Hindlimb muscle (tissue), 1 donor: Measurements from ENCODE around the gene RBM47. TPM values are rescaled to one million over a fixed set of nuclear protein-coding genes. Genes with fewer than 3 reads are reported as not detected.
"Not testable (repeated sequence)": the region's sequence is repeated elsewhere in the genome, so short reads cannot be mapped to it uniquely, and the experiment has no call there.

Experiments
- DNase-seq: peaks from one replicate; pipeline ENCODE4 v3.0.0-alpha.2; 2013
- polyA plus RNA-seq: library from polyadenylated mRNA; unstranded; fragments of 120-200 nt; gene quantifications from one replicate; pipeline ENCODE4 v1.2.1, GENCODE V29; 2013; ENCODE audit not compliant: insufficient read length

RBM47 gene
- polyA plus RNA-seq, result 2.4 TPM

DNA sequence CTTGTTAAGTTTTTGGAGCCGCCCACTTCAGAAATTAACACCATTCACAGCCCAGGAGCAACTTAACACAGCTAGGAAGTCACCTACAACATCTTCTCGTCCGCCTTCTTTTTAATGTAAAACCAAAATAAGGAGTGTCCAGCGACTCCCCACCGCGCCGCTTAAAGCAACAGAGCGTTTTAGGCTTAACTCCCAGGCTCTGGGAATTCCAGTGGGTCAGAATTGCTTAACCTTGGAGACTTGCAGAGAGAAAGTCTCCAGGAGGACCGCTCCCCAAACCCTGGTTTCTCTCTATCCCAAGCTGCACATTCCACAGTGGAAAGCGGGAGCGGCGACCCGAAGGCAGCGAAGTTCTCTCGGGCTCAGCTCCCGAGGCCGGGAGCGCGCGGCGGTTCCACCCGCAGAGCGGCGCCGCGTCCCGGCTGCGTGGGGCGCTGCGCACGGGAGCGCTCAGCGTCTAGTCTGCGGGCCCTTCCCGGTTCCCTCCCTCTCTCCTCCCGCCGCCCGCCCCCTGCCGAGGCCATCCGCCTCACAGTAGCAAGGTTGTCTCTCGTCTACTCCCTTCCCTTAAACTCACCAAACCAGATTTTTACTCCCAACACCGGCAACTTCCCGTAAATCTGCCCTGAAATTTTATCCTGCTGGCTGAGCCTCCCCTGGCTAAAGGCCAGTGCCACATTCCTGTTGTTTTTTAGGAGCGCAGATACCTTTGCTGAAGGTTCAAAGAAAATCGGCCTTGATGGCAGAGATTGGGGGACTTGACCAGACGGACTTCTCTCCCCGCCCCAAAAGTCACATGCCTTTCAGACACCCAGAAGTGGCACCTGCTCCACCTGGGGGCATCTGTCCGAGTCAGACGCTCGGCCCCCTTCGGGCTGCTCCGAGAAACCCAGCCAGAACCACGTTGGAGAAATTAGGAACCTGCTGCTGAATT lies at the start of gene RBM47:
TSS of gene RBM47 (minus strand) at position 464 of the 934 bp plus-strand sequence. CDS start 190,971 bp downstream, outside the sequence.
- DNase-seq, result peak; percentile 57

DNA sequence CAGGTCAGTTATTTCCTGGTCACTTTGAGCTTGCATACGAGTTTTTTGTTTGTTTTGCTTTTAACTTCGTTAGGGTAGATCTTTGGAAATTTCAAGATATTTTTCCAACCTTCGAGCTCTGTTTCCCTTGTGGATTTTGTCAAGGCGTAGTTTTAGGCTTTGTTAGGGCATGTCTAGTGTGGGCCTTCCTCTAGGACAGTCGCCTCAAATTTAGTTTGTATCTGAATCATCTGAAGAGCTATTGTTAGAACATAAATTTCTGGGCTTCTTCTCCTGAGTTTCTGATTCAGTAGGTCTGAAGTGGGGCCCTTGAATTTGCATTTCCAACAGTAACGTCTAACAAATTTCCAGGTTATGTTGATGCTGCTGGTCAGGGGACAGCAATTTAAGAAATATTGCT lies 48.8 kb upstream of the RBM47 start:
- DNase-seq, result no peak

DNA sequence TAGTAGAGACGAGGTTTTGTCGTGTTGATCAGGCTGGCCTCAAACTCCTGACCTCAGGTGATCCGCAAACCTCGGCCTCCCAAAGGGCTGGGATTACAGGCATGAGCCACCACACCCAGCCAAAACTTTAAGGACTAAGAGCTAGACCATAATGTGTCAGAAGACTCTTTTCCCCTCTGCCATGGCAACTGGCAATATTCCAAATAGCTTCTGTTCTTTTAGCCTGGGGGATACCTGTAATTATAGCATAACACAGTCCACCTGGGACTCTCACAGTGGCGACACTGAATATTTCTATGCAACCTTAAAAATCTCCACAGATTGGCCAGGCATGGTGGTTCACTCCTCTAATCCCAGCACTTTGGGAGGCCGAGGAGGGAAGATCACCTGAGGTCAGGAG lies 45.5 kb upstream of the RBM47 start:
- no peak for DNase-seq

DNA sequence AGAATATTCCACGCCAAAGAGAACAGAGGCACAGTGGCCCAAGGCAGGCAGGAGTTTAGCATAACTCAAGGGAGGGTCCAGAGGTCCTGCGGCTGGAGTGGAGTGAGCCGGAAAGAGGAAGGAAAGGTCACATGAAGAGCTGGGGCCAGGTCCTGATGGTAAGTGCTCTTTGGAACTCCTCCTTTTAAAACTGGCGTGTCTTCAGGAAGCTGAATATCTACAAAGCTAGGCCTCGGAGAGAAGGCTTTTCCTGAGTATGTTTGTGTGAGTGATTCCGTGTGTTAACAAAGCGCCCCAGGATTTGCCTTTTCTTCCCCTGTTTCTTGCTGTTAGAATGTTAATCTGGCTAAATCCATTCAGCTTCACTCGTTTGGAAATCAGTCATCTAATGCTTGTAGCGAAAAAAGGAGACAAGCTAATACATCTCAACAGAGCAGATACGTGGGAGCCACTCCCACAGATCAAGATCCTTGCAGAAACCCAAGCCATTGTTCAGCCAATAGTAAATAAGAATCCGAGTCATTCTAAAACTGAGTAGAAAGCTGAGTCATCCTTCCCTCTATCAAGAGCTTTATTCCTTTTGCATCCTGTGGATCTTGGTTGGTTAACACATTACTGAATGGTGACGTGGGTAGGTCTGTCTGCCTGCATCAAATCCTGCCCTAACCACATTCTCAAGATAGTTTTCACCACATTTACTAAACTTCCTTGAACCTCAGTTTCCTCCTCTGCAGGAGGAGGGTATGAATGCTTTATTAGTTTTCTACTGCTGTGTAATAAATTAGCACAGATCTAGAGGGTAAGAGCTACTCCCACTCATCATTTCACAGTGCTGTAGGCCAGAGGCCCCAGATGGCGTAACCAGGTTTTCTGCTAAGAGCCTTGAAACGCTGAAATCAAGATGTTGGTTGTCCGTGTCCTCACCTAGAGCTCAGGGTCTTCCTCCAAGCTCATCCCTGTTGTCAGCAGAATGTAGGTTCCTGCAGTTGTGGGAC lies 43.2 kb upstream of the RBM47 start:
- no peak for DNase-seq

DNA sequence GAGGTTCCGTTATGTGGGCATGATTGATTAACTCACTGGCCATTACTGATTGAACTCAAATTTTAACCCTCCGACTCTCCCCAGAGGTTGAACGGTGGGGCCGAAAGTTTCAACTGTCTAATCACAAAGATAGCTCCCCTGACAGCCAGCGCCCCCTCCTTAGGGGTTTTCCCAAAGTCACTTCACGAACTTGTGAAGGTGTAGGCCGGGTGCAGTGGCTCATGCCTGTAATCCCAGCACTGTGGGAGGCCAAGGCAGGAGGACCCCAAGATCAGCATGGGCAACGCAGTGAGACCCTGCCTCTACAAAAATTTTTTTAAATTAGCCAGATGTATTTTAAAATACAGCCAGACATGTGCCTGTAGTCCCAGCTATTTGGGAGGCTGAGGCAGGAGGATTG lies 39.8 kb upstream of the RBM47 start:
- DNase-seq, result no peak

DNA sequence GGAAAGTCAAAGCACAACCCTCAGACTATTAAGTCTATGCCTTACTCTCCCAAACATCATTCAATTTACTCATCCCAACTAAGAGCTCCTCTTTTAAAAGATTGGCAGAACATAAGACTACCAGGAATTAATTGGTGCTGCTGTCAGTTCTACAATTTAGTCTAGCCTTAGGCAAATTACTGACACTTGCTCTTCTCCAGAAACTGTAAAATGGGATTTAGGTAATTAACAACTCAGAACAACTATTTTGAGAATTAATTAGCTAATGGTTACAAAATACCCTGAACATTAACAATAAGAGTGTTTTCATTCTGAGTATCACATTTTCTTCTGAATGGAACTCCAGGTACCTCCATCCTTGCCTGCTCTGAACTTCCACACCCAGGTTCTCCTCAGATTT lies 36.2 kb upstream of the RBM47 start:
- DNase-seq, result no peak

DNA sequence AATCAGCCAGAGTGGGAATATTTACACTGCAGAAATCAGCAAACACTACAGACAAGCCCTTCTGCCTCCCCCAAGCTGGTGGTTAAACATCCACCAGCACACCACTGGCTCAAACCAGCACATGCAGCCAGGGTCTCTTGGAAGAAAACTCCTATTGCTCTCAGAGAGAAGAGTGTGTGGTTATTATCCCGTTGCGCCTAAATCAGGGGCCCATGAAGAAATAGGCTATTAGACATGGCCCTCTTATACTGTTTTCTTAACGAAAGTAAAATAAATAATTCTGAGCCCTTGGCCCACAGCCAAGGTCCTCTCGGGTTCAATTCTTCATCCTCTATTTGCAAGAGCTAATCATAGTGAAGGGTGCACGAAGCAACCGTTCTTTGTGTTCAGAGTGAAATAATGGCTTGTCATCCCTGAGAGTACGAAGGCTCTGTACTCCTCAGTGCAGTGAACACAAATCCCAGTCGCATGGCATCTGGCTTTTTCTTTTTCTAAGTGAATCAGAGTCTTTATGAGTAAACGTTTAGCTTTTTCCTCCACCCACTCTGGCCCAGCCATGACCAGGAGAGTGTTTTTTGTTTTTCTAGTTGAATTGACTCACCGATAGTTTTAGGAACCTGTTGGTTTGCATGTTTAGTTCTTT lies 33.4 kb upstream of the RBM47 start:
- DNase-seq, result no peak

DNA sequence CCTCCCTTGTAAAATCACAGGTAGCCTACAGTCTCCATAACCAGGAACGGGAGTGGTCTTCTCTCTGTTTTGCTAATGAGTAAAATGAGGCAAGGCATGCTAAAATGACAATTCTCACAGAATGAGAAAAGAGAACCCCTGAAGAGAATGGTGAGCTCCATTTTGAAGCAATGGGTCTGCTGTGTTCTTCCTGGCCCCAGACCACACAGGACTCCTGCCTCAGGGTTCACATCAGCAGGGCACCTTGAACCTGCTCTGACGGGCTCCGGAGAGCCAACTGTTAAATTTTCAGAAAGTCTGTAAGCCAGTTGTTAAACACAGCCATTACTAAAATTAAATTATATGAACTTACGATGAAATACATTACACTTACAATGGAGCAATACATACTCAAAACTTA lies 32.1 kb upstream of the RBM47 start:
- DNase-seq, result no peak

DNA sequence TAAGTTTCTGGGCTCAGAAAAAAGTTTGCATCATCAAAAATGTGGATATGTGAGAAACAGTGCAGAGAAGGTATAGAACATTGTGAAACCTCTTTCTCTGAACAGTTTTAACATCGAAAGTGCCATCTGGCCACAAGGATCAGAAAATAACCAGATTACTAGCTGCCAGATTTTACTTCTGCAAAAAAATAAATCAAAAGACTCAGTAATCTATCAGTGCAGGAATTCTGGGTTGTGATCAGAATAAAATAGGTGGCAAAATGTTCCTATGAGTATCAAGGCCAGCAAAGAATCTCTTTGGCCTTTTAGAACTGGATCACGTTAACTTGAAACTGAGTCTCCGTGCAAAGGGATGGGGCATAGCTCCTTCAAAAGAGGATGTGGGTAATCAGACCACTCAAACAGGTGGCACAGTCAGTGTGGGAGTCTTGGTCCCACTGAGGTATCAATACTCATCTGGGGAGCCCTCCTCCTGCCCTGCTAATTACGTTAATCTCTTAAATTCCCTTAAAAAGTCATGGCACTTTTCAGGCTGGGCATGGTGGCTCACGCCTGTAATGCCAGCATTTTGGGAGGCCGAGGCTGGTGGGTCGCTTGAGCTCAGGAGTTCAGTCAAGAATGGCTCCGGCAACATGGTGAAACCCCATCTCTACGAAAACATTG lies 26.7 kb upstream of the RBM47 start:
- no peak for DNase-seq

DNA sequence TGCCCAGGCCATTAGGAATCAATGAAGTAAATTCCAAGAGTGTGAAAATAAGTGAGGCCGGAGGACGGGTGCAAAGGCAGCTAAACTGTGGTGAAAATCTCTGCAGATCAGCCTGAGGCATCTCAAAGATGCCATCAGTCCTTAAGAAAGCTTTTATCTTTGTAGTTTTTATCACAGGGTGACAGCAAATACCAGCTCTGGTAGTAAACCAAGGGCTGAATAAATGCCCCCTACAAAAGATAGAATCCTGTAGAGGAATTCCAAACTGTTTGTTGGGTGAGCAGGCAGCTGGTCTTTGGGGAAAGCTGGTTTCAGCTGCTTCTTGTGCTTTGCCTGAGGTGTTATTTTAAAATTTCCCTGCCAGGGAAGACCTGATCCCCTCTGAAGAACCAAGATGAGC lies 21.6 kb upstream of the RBM47 start:
- no peak for DNase-seq

DNA sequence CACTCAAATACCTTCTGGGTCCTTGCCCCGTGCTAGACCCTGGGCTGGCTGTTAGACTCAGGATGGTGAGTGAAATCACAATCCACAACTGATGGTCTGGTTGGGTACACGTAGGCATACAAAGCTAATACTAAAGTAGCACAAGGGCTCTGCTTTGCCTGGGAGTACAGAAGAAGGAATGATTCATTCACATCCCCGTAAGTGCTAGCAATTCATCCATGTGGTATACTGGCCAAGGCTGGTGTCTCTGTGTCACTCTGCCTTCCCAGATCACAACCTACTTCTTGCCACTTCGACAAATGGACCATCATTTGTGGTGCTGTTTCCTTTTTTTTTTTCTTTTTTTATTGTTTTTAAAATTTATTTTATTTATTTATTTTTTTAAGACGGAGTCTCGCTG lies 19.7 kb upstream of the RBM47 start:
- no peak for DNase-seq

DNA sequence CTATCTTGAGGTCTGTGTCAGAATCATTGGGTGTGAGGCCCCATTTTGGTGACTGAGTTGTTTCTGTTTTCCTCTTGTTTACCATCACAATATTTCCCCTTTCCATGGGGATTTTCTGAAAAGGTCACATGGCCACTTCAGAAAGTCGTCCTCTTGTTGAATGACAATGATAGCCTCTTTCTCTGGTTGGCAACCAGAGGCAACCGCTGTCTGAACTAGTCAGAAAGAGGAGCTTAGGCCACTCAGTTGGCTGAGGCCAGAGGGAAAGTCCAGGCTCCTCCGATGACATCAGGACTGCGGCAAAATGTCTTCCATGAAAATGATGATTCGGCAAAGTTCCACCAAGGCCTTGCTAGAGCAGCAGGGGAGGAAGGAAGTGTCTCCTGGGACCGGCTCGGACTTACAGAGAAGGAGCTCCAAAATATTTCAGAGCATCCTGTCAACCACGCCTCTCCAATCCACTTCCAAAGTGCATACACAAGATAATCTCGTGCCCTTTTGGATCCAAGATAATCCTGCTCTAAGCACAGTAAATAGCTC lies 19.1 kb upstream of the RBM47 start:
- no peak for DNase-seq

DNA sequence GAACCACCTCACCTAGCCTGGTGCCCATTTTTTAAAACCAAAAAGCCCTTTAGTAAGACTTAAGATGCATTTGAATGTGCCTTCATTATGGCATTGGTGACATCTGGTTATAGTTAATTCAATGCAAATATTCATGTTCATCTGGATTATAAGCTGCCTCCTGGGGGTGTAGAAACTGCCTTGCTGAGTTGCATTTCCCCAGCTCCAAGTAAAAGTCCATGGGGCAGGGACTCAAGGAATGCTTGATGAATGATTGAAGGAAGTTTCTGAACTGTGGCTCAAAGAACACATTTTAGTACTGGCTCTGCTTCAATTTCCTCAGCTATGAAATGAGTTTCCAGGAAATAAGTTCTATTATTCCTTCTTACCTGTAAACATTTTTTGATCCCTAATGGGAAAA lies 18.5 kb upstream of the RBM47 start:
- no peak for DNase-seq

DNA sequence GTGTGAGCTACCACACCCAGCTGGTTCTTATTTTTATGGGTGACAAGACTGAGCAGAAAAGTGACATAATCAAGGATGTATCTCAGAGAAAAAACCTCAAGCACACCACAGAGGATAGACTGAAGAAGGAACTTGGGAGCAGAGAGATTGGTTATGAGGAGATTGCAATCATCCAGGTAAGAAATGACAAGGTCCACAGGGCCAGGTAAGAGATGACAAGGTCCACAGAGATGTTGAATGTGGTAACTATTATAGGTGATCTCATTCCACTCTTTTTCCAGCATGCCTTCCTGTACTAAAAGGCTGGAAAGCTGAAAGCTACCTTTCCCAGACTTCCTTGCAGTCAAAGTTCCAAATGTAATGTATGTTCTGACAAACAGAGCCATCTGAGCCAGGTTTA lies 15.9 kb upstream of the RBM47 start:
- DNase-seq, result no peak

DNA sequence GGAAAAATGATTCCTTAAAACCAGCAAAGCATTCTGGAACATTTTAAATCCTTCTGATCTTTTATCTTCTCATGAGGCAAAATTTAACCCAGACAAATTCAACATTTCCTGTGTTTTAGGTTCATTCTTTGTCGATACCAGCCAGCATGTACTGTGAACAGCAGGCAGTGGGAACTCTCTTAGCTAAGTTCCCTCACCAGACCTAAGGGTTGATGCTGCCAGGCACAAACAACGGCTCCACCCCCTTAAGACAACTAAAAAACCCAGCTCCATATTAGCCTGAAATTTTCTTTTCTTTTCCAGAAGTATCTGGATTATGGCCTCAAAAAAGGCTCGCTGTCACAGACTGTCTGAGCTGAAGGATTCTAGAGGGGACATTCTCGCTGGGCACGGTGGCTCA lies 2.4 kb upstream of the RBM47 start:
- no peak for DNase-seq

DNA sequence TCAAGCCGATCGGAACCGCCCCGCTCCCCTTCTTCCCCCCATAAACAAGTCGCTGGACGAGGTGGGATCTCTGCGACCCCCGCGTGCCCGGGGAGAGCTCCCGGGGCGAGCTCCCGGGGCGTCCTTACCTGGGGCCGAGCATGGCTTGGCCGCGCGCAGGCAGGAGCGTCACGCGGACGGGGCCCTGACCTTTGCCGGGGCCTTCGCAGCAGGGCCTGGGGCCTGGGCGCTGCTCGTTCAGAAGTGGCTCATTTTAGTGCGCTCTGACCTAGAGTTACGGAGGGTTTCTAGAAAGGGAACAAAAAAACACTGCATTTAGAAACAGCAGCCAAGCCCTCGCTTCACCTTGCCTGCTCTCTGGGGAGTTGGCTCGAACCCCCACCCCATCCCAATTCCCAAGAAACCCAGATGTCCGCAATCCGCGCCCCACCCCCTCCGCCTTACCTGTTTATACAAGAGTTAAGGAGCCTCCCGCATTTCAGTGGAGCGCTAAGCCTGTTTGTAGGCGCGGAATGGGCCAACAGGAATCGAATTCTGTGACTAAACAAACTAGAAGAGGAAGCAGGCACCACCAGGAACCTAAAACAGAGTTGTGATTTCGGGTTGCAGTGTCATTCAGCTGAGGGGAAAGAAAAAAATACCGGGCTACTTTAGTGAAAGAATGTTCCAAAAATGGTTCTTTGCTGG lies 814 bp upstream of the RBM47 start:
- DNase-seq, result no peak

DNA sequence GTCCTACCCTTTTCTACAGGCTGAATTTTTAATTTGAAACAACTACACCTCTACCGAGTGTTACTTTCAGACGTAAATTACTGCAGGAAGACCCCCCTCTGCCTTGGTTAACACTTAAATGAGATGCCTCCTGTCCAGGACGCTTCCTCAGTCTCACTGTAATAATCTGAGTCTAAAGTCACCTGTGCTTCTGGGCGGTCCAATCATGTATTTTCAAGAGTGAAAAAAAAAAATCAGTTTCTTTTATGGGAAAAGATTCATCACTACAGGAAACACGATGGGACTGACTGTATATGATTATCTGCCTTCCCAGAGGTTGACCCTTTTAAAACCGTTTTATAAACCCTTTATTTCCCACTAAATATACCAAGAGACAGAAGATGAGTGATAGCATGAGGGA lies 776 bp downstream of the RBM47 start:
- DNase-seq, result no peak

DNA sequence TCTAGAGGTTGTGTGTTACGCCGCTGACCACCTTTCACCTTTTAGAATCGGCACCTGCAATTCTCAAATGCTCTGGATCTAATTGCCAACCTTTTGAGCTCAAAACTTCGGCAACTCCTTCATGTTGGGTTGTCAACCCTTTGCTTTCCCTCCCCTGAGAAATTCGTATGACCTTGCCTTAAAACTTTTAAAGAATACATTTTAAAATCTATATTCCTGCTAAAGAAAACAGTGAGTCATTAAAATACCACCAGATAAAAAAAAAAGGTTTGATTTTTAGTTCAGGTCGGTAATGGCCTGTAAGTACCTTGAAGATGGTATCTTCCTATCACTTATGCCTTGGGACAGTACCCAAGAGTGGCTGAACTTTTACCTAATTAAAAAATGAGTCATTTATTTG lies 1.3 kb downstream of the RBM47 start:
- not testable (repeated sequence) for DNase-seq

DNA sequence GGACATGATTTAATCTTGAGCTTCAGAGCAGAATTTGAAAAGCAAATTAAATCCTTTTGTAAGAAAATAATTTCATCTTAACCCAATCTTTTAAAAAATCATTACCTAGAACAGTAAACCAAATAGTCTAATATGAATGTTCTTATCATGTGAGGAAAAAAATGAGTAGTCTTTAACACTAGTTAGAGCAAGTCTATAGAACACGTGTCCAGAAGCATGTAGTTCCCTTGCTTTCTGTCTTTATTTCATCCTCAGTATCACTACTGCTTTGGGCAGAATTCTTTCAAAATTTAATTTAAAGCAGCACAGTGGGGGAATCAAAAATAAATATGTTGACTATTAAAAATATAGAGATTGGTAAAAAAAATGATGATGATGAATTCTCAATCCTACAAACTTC lies 2.1 kb downstream of the RBM47 start:
- DNase-seq, result no peak

DNA sequence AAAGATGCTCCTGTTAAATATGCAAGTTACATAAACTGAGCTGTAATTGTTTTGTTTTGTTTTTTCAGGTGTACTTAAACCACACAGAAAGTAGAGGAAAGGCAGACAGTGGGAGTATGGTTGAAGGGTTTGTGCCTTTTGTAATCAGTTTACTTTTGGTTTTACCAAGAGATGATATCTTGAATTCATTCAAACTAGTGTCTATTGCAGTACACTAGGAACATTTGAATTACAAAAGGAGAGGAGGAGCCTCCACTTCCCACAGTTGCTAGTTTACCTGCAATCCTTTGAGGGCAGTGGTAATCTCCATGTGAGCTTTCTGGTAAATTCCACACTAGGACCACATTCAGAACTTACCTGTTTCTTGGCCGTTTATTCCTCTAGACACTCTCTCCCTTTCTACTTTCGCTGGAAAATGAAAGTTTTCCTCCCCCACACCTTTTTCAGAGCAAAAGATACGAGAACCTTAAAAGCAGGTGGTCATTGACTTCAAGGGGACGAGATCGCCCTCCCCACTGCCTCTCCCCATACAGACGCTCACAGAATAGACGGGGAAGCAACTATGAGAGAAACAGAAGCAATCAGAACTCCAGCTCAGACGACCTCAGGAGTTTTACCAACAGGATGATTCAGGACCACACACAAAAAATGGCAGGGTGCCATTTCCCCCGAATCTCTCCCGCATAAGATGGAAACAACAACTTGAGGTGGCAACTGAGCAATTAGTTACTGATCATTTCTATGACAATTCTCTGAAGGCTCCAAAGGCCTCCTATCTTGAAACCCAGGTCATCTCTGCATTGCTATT lies 3.3 kb downstream of the RBM47 start:
- no peak for DNase-seq
